ENCODE data around the gene NEDD4L.

Gene NEDD4L

GRCh38 chr18:58217052-58217451 is 173.0 kb downstream of the NEDD4L start:
- no peak for DNase-seq

GRCh38 chr18:58218117-58218516 is 174.1 kb downstream of the NEDD4L start:
- no peak for DNase-seq

GRCh38 chr18:58221060-58221725 is 177.2 kb downstream of the NEDD4L start:
- peak; percentile 72 for DNase-seq

- DNase-seq, result peak; percentile 52
Measured at GRCh38 chr18:58222432-58223125, 178.6 kb downstream of the NEDD4L start.

- peak; percentile 98 for DNase-seq
Measured at GRCh38 chr18:58223717-58224424, 179.8 kb downstream of the NEDD4L start.

- no peak for DNase-seq
Measured at GRCh38 chr18:58224425-58224750, 180.4 kb downstream of the NEDD4L start.

GRCh38 chr18:58225101-58225500 is 181.1 kb downstream of the NEDD4L start:
- no peak for DNase-seq

- DNase-seq, result no peak
Measured at GRCh38 chr18:58226429-58226828, 182.4 kb downstream of the NEDD4L start.

- DNase-seq, result no peak
Measured at GRCh38 chr18:58227361-58227930, 183.4 kb downstream of the NEDD4L start.

- no peak for DNase-seq
Measured at GRCh38 chr18:58228176-58228575, 184.2 kb downstream of the NEDD4L start.

GRCh38 chr18:58228762-58229161 is 184.7 kb downstream of the NEDD4L start:
- DNase-seq, result no peak

- DNase-seq, result no peak
Measured at GRCh38 chr18:58229162-58229561, 185.1 kb downstream of the NEDD4L start.

- DNase-seq, result peak; percentile 77
Measured at GRCh38 chr18:58230438-58231179, 186.6 kb downstream of the NEDD4L start.

- DNase-seq, result peak; percentile 74
Measured at GRCh38 chr18:58231930-58232329, 187.9 kb downstream of the NEDD4L start.

- no peak for DNase-seq
Measured at GRCh38 chr18:58232668-58233067, 188.6 kb downstream of the NEDD4L start.

- DNase-seq, result peak; percentile 51
Measured at GRCh38 chr18:58234359-58234741, 190.3 kb downstream of the NEDD4L start.

- peak; percentile 92 for DNase-seq
Measured at GRCh38 chr18:58235001-58235436, 191.0 kb downstream of the NEDD4L start.

GRCh38 chr18:58239879-58240278 is 195.9 kb downstream of the NEDD4L start:
- DNase-seq, result peak; percentile 24

- DNase-seq, result no peak
Measured at GRCh38 chr18:58241026-58241679, 197.1 kb downstream of the NEDD4L start.

- no peak for DNase-seq
Measured at GRCh38 chr18:58241877-58242276, 197.9 kb downstream of the NEDD4L start.

- no peak for DNase-seq
Measured at GRCh38 chr18:58242435-58242834, 198.4 kb downstream of the NEDD4L start.

- no peak for DNase-seq
Measured at GRCh38 chr18:58242968-58243367, 198.9 kb downstream of the NEDD4L start.

Data from DMS53 (cell line).